Mononuclear cell (primary cell): ENCODE data around the gene MBD6. TPM values are rescaled to one million over a fixed set of nuclear protein-coding genes. Genes with fewer than 3 reads are reported as not detected.

Source experiments
- H3K27me3 ChIP-seq: 2 replicates; pipeline ENCODE4 v1.6.0; 2011; ENCODE audit warnings: low read length, control low read depth; ENCODE audit not compliant: insufficient read depth
- H3K4me1 ChIP-seq: 2 replicates; pipeline ENCODE4 v1.5.1; 2011; ENCODE audit warnings: mild to moderate bottlenecking, low read length, control low read depth; ENCODE audit not compliant: insufficient read depth
- H3K4me3 ChIP-seq: 2 replicates; pipeline ENCODE4 v1.5.1; 2011; ENCODE audit warnings: mild to moderate bottlenecking, low read length, moderate library complexity
- H3K9me3 ChIP-seq: 2 replicates; pipeline ENCODE4 v1.5.1; 2011; ENCODE audit warnings: low read depth, mild to moderate bottlenecking, control low read depth, low read length
- total RNA-seq: library from RNA; depleted of rRNA; stranded (reverse); fragments of >200 nt; gene quantifications from one replicate; pipeline ENCODE4 v1.2.3, GENCODE V29; 2012

MBD6 gene
- total RNA-seq, 1 donor, result 10.6 TPM

DNA sequence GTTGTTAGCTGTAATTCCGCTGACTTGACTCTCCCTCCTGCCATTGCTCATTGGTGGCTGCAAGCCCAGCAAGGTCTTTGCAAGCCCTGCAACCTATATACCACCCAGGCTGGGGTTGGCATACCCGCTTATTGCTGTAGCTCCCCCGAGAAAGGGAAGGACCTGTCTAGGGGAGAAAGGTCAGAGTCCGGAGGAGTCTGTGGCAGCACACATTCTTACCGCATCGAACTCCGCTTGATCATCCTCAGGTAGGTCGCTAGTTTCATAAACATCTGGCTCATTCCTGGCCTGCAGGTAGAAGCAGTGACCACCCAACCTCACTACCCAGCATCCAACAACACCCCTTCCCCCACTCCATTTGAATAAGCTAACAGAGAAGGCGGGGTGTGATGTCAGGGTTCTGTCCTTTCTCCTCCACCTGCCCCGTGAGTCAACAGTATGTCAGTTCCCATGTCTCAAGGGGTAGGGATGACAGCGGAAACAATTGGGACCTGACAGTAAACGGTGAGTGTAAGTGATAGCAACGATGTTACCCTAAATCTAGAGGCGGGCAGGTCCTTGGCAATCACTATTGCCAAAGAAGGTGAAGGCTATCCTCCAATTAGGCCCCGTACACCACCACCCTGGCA is 23.3 kb downstream of the MBD6 start:
- Histone ChIP-seq H3K4me3 (peak overlapping the region; percentile 79), H3K27me3 (peaks cover 22% of the 10 kb centered on the region), H3K9me3 (no peaks in the 10 kb centered on the region)

DNA sequence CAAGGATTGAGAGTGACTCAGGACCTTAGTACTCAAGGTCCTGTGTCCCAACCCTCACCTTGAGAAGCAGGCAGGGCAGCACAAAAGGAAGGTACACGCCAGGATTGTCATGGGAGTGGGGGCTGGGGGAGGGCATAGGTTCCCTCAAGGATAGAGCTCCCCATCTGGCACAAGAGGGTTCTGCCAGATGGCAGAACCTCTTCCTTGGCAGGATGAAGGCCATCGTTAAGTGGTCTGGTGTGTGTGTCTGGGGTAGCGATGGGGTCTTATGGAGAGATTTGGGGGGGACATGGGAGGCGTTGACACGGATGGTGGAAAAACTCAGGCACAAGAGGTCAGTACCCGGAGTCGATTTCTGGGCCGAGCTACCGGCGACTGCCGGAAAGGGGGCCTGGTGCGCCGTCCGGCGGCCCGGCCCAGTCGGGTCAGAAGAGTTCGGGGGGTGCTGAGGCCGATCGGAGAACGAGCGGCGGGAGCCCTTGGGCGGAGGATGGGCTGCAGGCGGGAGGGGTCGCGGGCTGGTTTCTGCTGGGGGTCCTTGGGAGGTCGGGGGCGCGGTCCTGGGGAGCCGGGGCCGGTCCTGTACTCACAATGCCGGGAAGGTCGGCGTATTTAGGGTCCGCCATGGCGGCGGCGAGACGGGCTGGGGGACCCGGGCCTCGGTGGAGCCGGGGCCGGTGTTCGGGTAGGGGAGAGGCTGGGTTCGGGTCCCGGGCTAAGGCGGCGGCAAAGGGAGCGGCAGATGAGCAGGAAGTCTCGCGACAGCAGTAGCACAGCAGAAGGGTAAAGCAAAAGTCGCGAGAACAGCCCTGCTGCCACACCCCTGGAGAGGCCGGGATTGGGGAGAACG is 24.0 kb downstream of the MBD6 start, which contains the start of gene DCTN2:
TSS of gene DCTN2 (minus strand) at position 755 of the 850 bp plus-strand sequence. CDS start at position 626, 129 bp downstream.
- peaks cover 21% of the 10 kb centered on the region for H3K4me1 ChIP-seq
- peaks cover 22% of the 10 kb centered on the region for H3K27me3 ChIP-seq
- peak within 1 kb of the TSS; percentile 79 for H3K4me3 ChIP-seq
- H3K9me3 ChIP-seq, result no peaks in the 10 kb centered on the region

More for the DNA sequence above, 23.3 kb downstream of the MBD6 start:
- H3K4me1 ChIP-seq, result peaks cover 21% of the 10 kb centered on the region

DNA sequence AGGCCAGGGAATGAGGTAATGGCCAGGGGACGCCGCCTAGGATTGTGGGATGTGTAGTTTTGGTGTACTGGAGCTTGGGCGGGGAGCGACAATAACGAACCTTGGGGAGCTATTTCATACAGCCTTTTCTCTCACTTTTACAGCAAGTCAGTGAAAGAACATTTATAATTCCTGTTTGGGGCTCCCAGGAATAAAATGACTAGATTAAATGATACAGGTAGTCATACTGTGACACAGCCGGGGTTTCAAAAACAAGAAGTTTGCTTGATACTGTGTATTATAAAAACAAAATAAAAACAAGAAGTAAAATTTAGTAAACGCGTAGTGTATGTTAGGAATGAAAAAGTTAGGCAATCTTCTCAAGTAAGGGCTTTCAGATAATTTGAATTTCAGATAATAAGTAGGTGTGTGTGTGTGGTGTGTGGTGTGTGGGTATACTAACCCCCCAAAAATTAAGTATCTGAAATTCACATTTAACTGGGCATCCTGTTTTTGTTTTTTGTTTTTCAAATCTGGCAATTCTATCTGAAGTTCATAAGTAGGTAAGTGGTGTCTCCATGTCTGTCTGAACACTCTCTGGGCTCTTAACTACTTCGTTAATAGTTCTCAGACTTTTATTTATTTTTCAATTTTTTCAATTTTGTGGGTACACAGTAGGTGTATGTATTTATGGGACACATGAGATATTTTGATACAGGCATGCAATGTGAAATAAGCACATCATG is 24.8 kb downstream of the MBD6 start:
- peaks cover 21% of the 10 kb centered on the region for H3K4me1 ChIP-seq

DNA sequence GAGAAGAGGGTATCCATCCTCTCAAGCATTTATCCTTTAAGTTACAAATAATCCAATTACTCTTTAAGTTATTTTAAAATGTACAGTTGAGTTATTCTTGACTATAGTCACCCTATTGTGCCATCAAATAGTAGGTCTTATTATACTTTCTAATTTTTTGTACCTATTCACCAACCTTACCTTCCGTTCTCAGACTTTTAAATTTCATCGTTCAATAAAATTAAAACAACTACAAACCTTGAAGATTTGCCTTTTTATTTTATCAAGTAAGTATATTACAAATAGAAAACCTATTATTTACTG is 25.3 kb downstream of the MBD6 start:
- H3K27me3 ChIP-seq, result peaks cover 27% of the 10 kb centered on the region
- peaks cover 21% of the 10 kb centered on the region for H3K4me1 ChIP-seq

More for the DNA sequence above, 24.8 kb downstream of the MBD6 start:
- Histone ChIP-seq H3K4me3 (peak overlapping the region; percentile 79), H3K27me3 (peaks cover 22% of the 10 kb centered on the region), H3K9me3 (no peaks in the 10 kb centered on the region)

DNA sequence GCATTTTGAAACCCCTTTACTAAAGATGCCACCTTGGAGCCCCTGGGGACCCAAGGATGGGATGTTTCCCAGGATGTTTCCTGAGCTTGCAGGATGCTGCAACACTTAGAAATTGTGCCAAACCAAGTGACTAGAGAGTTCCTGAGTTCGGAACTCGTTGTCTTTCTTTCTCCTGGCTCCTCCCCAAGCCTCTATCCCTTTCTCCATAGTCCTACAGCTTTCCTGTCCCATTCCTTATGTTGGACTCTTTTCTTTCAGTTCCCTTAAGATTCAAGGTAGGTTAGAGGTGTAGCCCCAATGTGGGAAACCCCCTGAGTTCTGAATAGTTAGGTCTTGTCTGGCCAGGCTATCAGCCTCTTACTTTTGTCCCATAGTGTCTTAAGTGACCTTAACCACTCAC is 25.9 kb downstream of the MBD6 start:
- Histone ChIP-seq H3K4me1 (peaks cover 21% of the 10 kb centered on the region), H3K9me3 (no peaks in the 10 kb centered on the region), H3K4me3 (no peak overlapping the region), H3K27me3 (peaks cover 27% of the 10 kb centered on the region)

More for the DNA sequence above, 25.3 kb downstream of the MBD6 start:
- H3K4me3 ChIP-seq, result no peak overlapping the region
- no peaks in the 10 kb centered on the region for H3K9me3 ChIP-seq

DNA sequence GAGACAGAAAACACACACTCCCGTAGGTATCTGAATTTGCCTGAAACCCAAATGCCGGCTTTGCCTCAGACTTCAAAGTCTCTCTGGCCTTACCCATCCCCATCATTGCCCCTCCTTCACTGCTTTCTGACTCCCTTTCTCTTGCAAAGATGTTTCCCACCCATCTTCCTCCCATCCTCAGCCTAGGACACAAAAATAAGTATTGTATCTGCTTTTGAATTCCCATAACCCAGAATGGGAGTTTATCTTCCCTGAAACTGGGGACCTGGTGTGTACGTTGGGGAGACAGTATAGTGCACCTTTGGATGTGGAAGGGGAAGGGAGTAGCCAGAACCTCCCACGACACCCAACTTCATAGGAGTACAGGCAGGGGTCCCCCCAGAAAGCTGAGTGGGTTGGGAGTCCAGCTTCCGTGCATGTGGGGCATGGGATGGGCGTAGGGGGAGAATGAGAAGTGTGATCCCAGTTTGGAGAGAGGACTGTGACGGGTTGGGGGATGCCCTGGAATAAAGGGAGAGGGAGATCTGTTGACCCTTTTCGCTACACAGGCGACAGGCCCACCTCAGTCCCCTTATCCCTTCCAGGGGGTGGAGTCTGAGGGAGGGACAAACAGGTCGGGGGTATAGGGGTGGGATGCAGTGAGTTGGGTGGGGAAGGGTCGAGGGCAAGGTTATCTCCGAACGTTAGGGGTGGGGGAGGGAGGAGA is 26.7 kb downstream of the MBD6 start:
- no peak overlapping the region for H3K4me3 ChIP-seq
- H3K4me1 ChIP-seq, result peaks cover 21% of the 10 kb centered on the region
- H3K27me3 ChIP-seq, result peaks cover 27% of the 10 kb centered on the region
- no peaks in the 10 kb centered on the region for H3K9me3 ChIP-seq

DNA sequence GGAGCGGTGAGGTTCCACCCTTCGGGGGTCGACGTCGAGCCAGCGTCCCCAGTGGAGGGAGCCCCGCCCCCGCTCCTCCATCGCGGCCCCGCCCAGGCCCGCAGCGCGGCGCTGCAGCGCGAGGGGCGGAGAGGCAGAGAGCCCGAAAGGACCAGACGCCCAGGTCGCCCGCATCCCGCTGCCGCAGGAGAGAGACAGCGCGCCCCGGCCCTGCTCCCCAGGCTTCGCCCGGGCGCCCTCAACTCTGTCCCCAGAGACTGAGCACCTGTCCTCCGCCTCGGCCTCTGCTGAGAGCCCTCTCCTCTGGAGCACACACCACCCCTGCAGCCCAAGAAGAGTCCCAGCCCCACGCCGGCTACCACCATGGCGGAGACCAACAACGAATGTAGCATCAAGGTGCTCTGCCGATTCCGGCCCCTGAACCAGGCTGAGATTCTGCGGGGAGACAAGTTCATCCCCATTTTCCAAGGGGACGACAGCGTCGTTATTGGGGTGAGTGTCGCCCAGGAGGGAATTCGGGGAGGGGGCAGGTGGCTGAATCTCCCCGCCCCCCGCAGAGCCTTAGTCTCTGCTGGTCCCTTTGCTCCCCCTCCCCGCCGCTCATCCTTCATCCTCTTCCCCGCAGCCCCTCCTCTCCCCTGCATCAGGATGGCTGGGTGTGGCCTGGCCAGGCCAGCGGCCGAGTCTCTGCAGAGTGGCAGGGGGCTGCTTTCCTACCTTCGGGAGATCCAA is 27.5 kb downstream of the MBD6 start, which contains the start of gene KIF5A:
TSS of gene KIF5A (plus strand) at position 136 of the 732 bp plus-strand sequence. CDS start at position 364, 228 bp downstream.
- H3K4me1 ChIP-seq, result peaks cover 16% of the 10 kb centered on the region
- H3K4me3 ChIP-seq, result peak within 1 kb of the TSS; percentile 21
- no peaks in the 10 kb centered on the region for H3K9me3 ChIP-seq
- H3K27me3 ChIP-seq, result peaks cover 27% of the 10 kb centered on the region

DNA sequence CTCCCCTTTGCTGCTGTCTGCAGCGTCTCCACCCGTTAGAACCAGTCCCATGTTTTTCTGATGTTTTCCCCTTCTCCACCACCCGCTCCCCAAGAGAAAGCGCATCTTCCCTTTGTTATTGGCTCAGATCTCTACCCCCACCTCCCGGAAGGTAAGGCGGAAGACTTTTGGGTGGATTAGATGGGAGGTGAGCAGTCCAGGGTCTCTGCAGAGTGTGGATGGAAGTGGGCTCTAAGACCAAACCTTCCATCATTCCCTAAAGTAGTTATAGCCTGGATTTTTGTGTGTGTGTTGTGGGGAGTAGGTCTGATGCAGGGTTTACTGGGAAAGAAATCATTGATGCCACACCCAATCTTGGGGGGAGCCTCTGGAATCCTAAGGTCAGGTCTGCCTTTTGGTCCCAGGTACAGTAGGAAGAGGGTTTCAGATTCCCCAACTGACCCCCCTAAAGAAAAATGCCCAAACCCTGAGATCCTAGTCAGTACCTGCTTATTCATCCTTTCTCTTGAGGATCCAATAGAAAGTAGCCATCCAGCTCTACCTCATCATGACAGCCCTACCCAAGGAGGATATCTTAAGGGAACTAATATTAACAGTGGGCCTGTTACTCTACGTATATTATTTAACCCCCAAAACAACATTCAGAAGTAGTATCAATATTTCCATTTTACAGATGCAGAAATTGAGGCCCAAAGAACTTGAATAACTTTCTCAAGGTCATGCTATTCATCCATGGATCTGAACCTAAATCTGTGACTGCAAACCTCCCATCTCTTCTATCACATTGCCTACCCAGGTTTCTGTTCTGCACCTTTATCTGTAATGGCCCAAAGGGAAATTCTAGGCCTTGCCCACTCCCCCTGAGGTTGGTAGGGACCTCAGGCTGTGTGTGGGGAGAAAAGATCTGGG is 28.3 kb downstream of the MBD6 start:
- Histone ChIP-seq H3K4me1 (peaks cover 8% of the 10 kb centered on the region), H3K9me3 (no peaks in the 10 kb centered on the region), H3K27me3 (peaks cover 27% of the 10 kb centered on the region), H3K4me3 (no peak overlapping the region)

DNA sequence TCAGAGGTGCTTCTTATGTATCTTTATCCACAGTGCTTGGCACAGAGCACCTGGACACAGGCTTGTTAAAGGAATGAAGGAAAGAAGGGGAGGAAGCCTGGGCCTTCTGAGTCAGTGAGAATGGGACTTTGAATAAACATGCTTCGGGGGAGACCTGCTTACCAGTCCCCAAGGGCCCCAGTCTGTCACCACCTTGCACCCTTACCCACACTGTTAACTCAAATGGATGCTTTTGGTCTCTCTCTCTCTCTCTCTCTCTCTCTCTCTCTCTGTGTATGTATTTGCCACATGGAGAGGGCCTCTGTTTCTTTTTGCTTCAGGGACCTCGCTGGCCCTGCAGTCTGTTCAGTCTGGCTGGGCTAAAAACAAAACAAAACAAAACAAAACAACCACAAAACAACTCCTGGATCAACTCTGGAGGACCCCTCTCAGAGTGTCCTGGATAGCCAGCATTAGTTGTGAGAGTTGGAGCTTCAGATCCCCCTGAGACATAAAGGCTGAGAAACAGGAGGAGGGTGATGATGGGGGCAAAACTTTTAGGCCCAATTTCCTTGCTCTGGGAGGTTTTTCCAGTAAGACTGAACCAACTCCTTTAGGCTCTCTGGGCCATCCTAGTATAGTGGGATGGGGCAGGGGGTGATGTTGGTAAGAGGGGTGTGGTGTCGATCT is 29.1 kb downstream of the MBD6 start:
- Histone ChIP-seq H3K27me3 (peaks cover 27% of the 10 kb centered on the region), H3K9me3 (no peaks in the 10 kb centered on the region), H3K4me3 (no peak overlapping the region), H3K4me1 (no peaks in the 10 kb centered on the region)

DNA sequence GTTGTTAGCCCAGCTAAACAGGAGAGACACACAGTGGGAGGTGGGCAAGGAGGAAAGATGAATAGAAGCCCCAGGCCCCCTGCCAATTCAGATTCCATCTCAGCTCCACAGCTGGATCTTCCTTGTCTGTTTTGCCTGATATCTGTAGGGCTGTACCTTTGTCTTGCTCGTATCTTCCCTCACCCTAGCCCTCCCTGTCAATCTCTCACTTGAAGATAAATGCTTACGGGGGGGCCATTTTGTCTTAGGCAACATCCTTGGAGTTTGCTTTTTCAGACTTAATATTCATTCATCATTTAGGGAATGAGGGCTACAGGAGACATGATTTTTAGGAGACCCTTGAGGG is 29.7 kb downstream of the MBD6 start:
- Histone ChIP-seq H3K4me3 (no peak overlapping the region), H3K9me3 (no peaks in the 10 kb centered on the region), H3K4me1 (no peaks in the 10 kb centered on the region), H3K27me3 (peaks cover 27% of the 10 kb centered on the region)

DNA sequence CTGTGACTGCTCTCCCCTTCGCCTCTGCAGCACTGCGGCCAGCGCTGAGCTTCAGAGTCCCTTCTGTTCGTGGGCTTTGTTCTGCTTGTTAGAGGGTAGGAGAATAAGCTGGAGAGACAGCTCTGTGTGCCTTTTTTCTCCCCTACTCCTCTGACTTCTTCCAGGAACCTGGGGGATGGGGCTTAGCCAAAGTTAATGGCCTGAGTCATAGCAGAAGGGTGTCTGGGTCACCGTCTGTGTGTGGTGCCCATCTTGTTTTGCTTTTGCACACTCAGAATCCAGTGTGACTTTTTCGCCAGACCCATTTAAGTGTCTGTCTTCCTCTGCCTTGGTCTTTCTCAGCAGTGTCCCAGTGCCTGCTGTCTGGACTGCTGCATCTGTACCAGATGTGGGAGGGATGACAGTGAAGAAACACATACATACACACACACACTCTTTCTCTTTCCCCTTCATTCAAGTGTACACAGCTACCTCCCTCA is 30.2 kb downstream of the MBD6 start:
- peaks cover 27% of the 10 kb centered on the region for H3K27me3 ChIP-seq
- no peaks in the 10 kb centered on the region for H3K9me3 ChIP-seq
- H3K4me1 ChIP-seq, result no peaks in the 10 kb centered on the region
- no peak overlapping the region for H3K4me3 ChIP-seq

DNA sequence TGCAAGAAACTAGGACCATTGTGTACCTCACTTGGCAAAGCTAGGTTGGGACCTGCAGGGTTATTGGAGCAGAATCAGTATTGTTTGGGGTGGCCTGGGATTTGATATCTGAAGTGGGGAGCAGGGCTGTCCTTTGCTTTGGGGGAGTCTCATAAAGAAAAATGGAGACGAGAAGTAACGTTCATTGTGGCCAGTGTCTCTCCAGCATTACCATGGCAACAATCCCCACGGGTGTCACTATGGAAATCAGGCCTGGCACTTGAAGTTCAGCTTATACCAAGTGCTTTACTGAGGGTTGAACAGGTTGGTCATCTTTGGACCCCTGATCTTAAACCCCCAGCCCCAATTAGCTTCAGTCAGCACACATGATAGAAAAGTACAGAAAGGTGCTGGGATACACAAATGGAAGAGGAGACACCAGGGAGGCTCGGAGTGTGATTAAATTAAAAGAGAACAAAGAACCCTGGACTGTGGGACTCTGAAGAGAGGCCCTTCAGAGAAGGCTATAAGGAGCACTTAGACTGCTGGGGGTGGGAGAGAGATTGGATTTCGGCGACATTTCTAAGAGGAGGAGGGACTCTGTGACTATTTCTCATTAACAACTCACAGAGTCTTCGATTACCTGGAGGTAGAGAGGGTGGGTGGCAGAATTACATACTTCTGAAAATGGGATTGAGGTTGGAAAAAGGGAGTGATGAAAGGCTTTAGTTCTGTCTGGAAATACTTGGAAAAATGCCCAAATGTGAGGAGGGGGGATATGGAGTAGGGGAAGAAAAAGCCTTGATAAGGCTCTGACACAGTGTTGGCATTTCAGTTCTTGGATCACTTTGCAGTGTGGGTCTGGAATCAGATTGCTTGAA is 30.9 kb downstream of the MBD6 start:
- Histone ChIP-seq H3K4me1 (no peaks in the 10 kb centered on the region), H3K27me3 (peaks cover 23% of the 10 kb centered on the region), H3K4me3 (no peak overlapping the region), H3K9me3 (no peaks in the 10 kb centered on the region)
